Hypothalamus (tissue), 51 donors: ENCODE measurements around the gene PTPN18.
"Not testable (repeated sequence)": the region's sequence is repeated elsewhere in the genome, so short reads cannot be mapped to it uniquely, and the experiment has no call there.

Experiments
- DNase-seq, 51 donors: peaks; one replicate each; lab custom pipeline; 2025; lab: John Stamatoyannopoulos, UW

The PTPN18 gene

GRCh38 chr2:130355578-130356431 is at the start of gene PTPN18:
Gene PTPN18 (plus strand): TSS chr2:130356056. CDS start chr2:130356108, 52 bp downstream.
- peak in 49 of 51 donors; percentile 11 to 91 (median 77) for DNase-seq

- DNase-seq: no peak
Measured at GRCh38 chr2:130307850-130308249, 48.0 kb upstream of the PTPN18 start.

GRCh38 chr2:130310881-130311280 is 45.0 kb upstream of the PTPN18 start:
- DNase-seq: no peak

- no peak for DNase-seq
Measured at GRCh38 chr2:130313812-130314334, 42.0 kb upstream of the PTPN18 start.

- no peak for DNase-seq
Measured at GRCh38 chr2:130314377-130314776, 41.5 kb upstream of the PTPN18 start.

GRCh38 chr2:130316596-130316995 is 39.3 kb upstream of the PTPN18 start:
- DNase-seq: peak in 2 of 51 donors; percentile 8 to 10

GRCh38 chr2:130318906-130319305 is 37.0 kb upstream of the PTPN18 start:
- no peak for DNase-seq

GRCh38 chr2:130319536-130319935 is 36.3 kb upstream of the PTPN18 start:
- no peak for DNase-seq

- DNase-seq: no peak
Measured at GRCh38 chr2:130327703-130328527, 27.9 kb upstream of the PTPN18 start.

- no peak for DNase-seq
Measured at GRCh38 chr2:130328710-130329109, 27.1 kb upstream of the PTPN18 start.

- DNase-seq: peak in 37 of 51 donors; percentile 12 to 71 (median 44)
Measured at GRCh38 chr2:130332271-130333073, 23.4 kb upstream of the PTPN18 start.

GRCh38 chr2:130333253-130333652 is 22.6 kb upstream of the PTPN18 start:
- not testable (repeated sequence) for DNase-seq

- DNase-seq: no peak
Measured at GRCh38 chr2:130334026-130334425, 21.8 kb upstream of the PTPN18 start.

- no peak for DNase-seq
Measured at GRCh38 chr2:130335226-130335625, 20.6 kb upstream of the PTPN18 start.

GRCh38 chr2:130336150-130336876 is 19.5 kb upstream of the PTPN18 start:
- no peak for DNase-seq

GRCh38 chr2:130336877-130337734 is 18.8 kb upstream of the PTPN18 start:
- DNase-seq: peak in 35 of 51 donors; percentile 4 to 75 (median 43)

GRCh38 chr2:130337735-130338325 is 18.0 kb upstream of the PTPN18 start:
- no peak for DNase-seq

GRCh38 chr2:130338793-130339345 is 17.0 kb upstream of the PTPN18 start:
- DNase-seq: no peak
